Stimulated activated CD4-positive, alpha-beta T cell treated with anti-CD3 and anti-CD28 coated beads, TNF-alpha, amount 100 ng/mL, for 48 hours (primary cell): ENCODE measurements around the gene PEAK1.
"Not testable (repeated sequence)": the region's sequence is repeated elsewhere in the genome, so short reads cannot be mapped to it uniquely, and the experiment has no call there.

Source experiments
- DNase-seq, 3 donors: peaks; one replicate each; pipeline ENCODE4 v3.0.0-alpha.2; 2020; ENCODE audit warnings: low read depth in 3 of 3

Gene PEAK1

GRCh38 chr15:77311618-77312398 lies 108.1 kb downstream of the PEAK1 start:
- no peak for DNase-seq

DNA sequence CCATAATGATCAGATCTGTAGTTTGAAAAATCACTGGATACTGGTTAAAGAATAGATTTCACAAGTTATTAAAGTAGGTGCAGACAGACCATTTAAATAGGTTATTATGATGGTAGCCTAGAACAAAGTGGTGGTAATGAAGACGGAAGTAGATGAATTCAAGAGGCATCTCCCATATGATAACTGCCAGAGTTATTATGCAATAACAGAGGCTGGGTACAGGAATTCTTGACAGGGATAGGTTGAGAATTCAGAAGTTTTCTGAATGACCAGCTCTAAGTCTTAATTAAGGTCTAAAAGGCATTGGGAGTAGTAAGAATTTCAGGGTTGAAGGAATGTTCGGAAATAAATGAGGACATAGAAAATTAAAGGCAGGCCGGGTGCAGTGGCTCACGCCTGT lies 108.9 kb downstream of the PEAK1 start:
- no peak for DNase-seq

DNA sequence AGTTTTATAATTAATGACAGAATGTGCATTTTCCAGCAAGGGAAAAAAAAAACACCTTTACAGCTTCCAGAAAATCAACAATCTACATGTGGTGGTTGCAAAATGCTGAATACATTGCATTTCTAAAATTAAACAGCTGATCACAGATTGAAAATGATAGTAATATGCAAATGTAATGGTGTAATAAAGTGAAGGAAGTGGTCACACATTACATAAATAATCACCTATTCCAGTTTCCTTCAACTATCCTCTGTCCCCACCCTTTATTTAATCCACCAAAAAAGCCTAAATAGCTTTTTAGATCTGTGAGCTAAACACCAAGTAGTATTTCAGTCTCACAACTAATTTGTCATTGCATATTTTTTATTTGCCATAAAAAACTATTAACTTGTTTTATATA lies 110.5 kb downstream of the PEAK1 start:
- DNase-seq: no peak

DNA sequence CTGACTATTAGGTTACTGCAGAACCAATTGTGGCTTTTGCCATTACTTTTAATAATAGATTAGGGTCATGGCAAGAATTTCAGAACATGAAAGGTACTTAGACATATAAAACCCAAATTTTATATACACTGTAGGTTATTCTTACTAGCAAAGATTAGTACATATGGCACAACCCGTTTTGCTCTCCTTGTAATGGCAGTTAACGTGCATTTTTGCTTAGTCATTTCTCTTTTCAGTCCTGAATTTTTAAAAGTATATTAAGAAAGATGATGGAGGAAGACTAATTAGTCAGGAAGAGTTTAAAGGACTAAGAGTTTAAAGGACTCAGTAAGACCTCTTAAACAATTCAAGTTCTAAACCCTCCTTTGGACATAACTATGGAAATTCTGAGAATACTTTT lies 114.0 kb downstream of the PEAK1 start:
- no peak for DNase-seq

- no peak for DNase-seq
Observed at GRCh38 chr15:77296773-77297337, 123.0 kb downstream of the PEAK1 start.

- no peak for DNase-seq
Observed at GRCh38 chr15:77295446-77295845, 124.5 kb downstream of the PEAK1 start.

GRCh38 chr15:77292969-77293558 lies 126.8 kb downstream of the PEAK1 start:
- no peak for DNase-seq

DNA sequence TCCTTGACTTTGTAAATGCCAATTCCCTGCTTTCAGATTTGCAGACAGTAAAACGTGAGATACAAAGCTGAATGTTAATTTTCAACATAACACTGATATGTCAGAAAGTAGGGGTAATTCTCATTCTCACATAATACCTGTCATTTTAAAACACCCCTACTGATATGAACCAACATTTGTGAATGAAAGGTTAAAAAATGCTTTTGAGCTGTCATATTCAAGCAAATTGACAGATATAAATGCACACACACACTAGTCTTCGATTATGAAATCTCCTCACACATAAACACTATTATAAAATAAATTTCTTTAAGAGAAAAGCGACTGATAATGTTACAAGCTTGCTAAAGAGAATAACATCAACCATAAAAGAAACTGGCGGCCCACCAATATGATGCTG lies 128.8 kb downstream of the PEAK1 start:
- DNase-seq: no peak

DNA sequence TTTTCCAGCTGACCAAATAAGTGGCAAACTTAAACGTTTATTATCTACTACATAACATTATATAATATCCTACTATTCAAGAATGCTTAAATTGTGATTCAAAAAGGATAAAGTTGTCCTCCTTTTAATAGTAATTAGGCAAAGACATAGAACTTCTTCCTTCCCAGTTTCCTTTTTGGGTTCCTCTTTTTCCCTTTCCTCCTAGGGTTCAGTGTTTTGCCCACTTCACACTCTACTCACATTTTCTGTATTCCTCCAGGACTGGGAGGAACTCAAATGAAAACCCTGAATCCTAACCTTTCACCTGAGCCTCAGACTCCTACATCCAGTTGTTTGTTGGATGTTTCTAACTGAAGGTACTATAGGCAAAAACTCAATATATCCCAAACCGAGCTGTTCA lies 132.5 kb downstream of the PEAK1 start:
- DNase-seq: no peak

DNA sequence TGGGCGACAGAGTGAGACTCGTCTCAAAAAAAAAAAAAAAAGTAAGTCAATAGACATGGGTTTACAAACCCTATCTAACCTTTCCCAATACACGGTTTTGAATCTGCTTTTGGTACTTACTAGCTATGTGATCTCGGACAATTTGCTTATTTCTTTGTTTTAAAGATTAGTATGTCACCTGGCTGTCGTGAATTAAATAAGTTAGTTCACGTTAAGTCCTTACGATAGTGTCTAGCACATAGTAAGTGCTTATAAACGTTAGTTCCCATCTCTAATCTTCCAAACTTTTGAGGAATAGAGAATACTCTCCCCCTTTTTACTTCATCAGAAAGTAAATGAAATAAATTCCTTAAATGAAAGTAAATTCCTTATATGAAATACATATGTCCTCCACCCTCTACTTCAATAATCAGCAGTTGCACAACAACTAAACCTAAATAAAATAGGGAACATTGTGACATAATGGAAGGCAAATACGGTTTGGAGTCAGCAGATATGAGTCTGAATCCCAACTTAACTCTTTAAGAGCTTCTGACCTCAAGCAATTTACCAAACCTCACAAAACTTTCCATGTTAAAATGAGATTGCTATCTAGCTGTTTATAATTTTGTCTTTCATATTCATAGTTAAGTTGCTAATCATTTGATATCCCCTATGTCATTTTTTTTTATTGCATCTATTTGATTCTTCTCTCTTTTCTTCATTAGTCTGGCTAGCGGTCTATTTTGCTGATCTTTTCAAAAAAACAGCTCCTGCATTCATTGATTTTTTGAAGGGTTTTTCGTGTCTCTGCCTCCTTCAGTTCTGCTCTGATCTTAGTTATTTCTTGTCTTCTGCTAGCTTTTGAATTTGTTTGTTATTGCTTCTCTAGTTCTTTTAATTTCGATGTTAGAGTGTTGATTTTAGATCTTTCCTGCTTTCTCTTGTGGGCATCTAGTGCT lies 134.6 kb downstream of the PEAK1 start:
- no peak for DNase-seq

DNA sequence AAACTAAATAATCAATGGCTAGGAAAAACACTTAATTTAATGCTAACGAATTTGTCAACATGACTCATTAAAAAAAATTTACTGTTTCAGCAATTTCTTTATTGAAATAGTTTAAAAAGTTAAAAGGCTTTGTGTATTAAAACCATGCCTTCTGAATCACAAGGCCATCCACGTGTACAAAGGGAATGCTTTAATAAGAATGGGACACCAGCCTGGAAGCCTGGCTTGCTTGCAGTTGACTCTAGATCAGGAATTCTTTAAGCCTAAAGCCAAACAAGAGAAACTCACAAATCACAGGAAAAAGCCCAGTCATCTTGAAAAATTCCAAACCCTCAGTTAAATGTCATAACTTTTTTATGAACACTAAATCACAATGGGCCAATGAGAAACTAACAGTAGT lies 137.6 kb downstream of the PEAK1 start:
- DNase-seq: no peak

DNA sequence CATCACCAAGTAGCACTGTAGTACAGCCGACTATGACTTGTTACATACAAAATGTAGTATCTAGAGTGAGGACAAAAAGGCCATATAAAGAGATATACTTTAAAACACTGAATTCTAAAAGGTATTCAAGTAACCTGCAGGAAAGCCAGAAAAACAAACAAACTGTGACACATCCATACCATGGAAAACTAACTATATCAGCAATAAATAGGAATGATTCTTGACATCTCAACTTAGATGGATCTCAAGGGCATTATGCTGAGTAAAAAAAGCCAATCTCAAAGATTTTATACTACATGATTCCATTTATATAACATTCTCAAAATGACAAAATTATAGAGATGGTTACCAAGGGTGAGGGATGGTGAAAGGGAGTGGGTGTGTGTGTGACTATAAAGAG lies 143.0 kb downstream of the PEAK1 start:
- no peak for DNase-seq

DNA sequence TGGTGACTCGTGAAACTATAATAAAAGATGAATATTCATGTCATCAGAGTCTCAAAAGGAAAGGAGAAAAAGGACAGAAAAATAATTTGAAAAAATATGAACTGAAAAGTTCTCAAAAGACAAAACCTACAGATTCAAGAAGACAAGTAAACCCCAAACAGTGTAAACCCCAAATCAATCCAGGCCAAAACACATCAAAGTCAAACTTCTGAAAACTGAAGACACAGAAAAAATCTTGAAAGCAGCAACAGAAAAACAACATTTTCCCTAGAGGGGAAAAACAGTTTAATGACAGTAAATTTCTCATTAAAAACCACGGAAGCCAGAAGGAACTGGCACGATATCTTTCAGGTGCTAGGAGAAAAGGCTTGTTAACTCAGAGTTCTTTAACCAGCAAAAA lies 143.8 kb downstream of the PEAK1 start:
- DNase-seq: no peak

DNA sequence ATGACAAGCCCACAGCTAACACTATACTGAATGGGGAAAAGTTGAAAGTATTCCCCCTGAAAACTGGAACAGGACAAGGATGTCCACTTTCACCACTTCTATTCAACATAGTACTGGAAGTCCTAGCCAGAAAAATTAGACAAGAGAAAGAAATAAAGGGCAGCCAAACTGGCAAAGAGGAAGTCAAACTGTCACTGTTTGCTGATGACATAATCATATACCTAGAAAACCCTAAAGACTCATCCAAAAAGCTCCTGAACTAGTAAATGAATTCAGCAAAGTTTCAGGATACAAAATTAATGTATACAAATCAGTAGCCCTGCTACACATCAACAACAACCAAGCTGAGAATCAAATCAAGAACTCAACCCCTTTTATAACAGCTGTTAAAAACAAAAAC lies 146.8 kb downstream of the PEAK1 start:
- DNase-seq: not testable (repeated sequence)

GRCh38 chr15:77266708-77267386 lies 153.1 kb downstream of the PEAK1 start:
- no peak for DNase-seq

DNA sequence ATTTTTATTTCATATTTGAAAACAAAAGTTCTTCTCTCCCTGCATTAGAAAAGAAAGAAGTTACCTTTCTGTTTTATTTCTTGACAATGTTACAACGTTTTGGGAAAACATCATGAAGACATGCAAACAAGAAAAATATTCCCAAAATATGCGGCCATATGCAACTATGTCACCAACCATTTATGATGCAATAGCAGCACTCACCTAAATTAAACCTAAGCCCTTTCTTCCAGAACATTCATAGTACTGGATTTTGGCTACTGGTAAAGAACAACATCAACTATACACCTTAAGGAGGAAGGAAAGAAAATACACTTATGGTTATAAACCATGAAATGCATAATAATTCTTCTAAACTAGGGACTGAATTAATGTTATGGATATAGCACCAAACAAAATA lies 164.5 kb downstream of the PEAK1 start:
- no peak for DNase-seq

DNA sequence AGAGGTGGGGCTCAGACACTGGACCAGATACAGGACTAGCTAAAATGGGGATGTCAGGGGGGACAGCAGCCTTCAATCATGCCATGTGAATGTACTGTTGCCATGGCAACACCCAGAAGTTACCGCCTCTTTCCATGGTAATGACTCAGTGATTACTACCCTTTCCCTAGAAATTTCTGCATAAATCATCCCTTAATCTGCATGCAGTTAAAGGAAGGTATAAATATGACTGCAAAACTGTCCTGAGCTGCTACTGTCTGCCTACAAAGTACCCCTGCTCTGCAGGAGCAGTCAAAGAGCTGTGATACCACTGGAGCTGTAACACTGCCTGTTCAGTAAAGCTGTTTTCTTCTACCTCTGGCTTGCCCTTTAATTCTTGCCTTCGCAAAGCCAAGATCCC lies 168.2 kb downstream of the PEAK1 start:
- DNase-seq: peak in 1 of 3 donors; percentile 12

DNA sequence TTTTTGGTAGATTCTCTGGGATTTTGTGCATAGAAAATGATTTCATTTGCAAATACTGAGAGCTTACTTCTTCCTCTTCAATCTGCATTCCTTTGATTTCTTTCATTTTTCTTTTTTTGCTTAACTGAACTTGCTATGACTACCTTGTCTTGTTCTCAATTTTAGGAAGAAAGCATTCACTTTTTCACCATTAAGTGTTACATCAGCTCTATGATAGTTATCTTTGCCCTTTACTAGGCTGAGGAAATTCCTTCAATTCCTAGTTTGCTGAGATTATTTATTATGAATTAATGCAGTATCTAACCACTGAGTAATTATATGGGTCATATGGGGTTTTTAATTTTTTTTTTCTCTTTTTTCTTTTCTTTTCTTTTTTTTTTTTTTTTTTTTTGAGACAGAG lies 172.8 kb downstream of the PEAK1 start:
- DNase-seq: no peak

- DNase-seq: no peak
Observed at GRCh38 chr15:77243716-77244401, 176.0 kb downstream of the PEAK1 start.

DNA sequence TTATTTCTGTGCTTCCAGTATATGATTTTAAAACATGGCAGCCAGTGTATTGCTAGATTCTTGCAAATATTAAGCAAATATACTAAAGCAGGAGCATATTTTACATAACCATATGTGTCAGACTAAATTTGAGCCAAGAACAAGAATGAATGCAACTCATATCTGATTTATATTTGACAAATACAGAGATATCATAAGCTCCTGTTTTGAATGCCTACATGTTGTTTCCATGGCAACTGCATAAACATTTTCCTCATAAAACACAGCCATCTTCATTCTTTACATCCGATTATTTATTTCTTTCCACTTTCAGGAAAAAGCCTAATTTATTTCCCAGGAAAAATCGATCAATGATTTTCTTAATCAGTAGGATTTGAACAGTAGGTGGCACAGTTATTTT lies 176.8 kb downstream of the PEAK1 start:
- DNase-seq: no peak
